ENCODE measurements around the gene SLC37A3.

DNA sequence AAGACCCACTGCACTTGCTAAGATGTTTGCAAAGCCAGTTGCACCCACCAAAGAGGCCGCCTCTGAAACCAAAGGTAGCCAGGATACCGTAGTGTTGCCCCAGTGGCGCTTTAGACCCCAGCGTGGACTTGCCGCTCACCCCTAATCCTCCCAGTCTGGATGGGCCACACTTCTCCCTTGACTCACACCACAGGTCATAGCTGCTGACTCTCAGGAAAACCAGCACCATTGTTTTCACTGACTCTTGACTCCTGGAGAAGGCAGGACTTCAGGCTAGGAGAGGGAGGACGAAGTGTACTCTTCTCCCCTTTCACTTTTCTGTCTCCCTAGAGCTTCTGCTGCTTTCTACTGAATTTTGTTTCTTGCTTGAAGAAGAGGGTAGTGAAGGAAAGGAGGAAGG lies 27.8 kb upstream of the SLC37A3 start:
- TF ChIP-seq, protein P1, sequence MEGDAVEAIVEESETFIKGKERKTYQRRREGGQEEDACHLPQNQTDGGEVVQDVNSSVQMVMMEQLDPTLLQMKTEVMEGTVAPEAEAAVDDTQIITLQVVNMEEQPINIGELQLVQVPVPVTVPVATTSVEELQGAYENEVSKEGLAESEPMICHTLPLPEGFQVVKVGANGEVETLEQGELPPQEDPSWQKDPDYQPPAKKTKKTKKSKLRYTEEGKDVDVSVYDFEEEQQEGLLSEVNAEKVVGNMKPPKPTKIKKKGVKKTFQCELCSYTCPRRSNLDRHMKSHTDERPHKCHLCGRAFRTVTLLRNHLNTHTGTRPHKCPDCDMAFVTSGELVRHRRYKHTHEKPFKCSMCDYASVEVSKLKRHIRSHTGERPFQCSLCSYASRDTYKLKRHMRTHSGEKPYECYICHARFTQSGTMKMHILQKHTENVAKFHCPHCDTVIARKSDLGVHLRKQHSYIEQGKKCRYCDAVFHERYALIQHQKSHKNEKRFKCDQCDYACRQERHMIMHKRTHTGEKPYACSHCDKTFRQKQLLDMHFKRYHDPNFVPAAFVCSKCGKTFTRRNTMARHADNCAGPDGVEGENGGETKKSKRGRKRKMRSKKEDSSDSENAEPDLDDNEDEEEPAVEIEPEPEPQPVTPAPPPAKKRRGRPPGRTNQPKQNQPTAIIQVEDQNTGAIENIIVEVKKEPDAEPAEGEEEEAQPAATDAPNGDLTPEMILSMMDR (IDR thresholded peaks at IDR 0.05; ENCODE audit: low read depth, low read length, missing input control), result no peak
- TF ChIP-seq, protein P2, sequence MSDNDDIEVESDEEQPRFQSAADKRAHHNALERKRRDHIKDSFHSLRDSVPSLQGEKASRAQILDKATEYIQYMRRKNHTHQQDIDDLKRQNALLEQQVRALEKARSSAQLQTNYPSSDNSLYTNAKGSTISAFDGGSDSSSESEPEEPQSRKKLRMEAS (IDR thresholded peaks at IDR 0.05), result no peak
- TF ChIP-seq TAF1 (conservative IDR thresholded peaks at IDR 0.05) (no peak), SP1 (IDR thresholded peaks at IDR 0.05) (no peak), YY1 (IDR thresholded peaks at IDR 0.05) (no peak), NR2F2 (IDR thresholded peaks at IDR 0.05) (no peak), JUND (IDR thresholded peaks at IDR 0.05) (no peak), RXRA (IDR thresholded peaks at IDR 0.05) (no peak)
- TF ChIP-seq, protein P3, sequence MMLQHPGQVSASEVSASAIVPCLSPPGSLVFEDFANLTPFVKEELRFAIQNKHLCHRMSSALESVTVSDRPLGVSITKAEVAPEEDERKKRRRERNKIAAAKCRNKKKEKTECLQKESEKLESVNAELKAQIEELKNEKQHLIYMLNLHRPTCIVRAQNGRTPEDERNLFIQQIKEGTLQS (IDR thresholded peaks at IDR 0.05), result no peak
- TF ChIP-seq, protein P4, sequence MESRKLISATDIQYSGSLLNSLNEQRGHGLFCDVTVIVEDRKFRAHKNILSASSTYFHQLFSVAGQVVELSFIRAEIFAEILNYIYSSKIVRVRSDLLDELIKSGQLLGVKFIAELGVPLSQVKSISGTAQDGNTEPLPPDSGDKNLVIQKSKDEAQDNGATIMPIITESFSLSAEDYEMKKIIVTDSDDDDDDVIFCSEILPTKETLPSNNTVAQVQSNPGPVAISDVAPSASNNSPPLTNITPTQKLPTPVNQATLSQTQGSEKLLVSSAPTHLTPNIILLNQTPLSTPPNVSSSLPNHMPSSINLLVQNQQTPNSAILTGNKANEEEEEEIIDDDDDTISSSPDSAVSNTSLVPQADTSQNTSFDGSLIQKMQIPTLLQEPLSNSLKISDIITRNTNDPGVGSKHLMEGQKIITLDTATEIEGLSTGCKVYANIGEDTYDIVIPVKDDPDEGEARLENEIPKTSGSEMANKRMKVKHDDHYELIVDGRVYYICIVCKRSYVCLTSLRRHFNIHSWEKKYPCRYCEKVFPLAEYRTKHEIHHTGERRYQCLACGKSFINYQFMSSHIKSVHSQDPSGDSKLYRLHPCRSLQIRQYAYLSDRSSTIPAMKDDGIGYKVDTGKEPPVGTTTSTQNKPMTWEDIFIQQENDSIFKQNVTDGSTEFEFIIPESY (IDR thresholded peaks at IDR 0.05), result no peak
- TF ChIP-seq, protein P5, sequence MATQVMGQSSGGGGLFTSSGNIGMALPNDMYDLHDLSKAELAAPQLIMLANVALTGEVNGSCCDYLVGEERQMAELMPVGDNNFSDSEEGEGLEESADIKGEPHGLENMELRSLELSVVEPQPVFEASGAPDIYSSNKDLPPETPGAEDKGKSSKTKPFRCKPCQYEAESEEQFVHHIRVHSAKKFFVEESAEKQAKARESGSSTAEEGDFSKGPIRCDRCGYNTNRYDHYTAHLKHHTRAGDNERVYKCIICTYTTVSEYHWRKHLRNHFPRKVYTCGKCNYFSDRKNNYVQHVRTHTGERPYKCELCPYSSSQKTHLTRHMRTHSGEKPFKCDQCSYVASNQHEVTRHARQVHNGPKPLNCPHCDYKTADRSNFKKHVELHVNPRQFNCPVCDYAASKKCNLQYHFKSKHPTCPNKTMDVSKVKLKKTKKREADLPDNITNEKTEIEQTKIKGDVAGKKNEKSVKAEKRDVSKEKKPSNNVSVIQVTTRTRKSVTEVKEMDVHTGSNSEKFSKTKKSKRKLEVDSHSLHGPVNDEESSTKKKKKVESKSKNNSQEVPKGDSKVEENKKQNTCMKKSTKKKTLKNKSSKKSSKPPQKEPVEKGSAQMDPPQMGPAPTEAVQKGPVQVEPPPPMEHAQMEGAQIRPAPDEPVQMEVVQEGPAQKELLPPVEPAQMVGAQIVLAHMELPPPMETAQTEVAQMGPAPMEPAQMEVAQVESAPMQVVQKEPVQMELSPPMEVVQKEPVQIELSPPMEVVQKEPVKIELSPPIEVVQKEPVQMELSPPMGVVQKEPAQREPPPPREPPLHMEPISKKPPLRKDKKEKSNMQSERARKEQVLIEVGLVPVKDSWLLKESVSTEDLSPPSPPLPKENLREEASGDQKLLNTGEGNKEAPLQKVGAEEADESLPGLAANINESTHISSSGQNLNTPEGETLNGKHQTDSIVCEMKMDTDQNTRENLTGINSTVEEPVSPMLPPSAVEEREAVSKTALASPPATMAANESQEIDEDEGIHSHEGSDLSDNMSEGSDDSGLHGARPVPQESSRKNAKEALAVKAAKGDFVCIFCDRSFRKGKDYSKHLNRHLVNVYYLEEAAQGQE (IDR thresholded peaks at IDR 0.05), result no peak
